HepG2 (cell line): Measurements from ENCODE around the gene CAND1.

Source experiments
- EED ChIP-seq: sonication (generic); formaldehyde crosslinking; IDR thresholded peaks from 2 replicates; pipeline ENCODE4 v1.5.0; 2020; ENCODE audit warnings: mild to moderate bottlenecking, missing genetic modification reagents
- FLYWCH1 ChIP-seq: sonication (generic); formaldehyde crosslinking; IDR thresholded peaks from 2 replicates; pipeline ENCODE4 v1.8.1; 2023; ENCODE audit warnings: mild to moderate bottlenecking, missing genetic modification reagents
- GATAD2A ChIP-seq: IDR thresholded peaks from 2 replicates; pipeline ENCODE4 v1.6.1; 2016
- POLR2AphosphoS5 ChIP-seq: IDR thresholded peaks from 2 replicates; pipeline ENCODE4 v1.6.1; 2012; ENCODE audit warnings: low read depth, low read length
- TBX2 ChIP-seq: sonication (generic); formaldehyde crosslinking; IDR thresholded peaks from 2 replicates; pipeline ENCODE4 v1.5.0; 2020; ENCODE audit warnings: missing genetic modification reagents, mild to moderate bottlenecking, borderline replicate concordance
- ZBTB7A ChIP-seq: sonication (generic); formaldehyde crosslinking; IDR thresholded peaks from 2 replicates; pipeline ENCODE4 v1.8.0; 2022; ENCODE audit warnings: mild to moderate bottlenecking, missing genetic modification reagents
- TF ChIP-seq, protein P1 (sequence below): sonication (generic); formaldehyde crosslinking; IDR thresholded peaks from 2 replicates; pipeline ENCODE4 v1.5.0; 2020; ENCODE audit warnings: mild to moderate bottlenecking, missing genetic modification reagents, moderate library complexity

DNA sequence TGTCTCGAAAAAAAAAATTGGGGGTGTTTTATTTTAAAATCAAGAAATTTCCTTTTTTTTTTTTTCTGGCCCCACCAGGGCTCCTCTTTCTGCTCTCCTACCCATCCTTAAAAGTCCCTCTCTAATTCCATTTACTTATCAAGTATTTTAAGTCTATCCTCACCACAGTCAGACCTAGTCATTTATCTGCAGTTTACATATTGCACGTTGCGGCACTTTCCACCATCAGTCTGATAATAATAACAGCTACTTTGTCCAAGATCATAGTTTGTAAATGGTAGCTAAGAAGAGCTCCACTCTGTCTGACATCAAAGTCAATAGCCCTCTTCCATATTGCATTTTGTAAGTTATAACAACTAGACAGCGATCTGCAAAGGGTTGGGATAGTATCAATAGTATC lies 23.6 kb upstream of the CAND1 start:
- TF ChIP-seq ZBTB7A (CRISPR knock-in tag) (no peak), EED (CRISPR knock-in tag) (no peak), TBX2 (no peak), FLYWCH1 (CRISPR knock-in tag) (no peak), POLR2AphosphoS5 (no peak), GATAD2A (CRISPR knock-in tag) (no peak)
- TF ChIP-seq, protein P1, sequence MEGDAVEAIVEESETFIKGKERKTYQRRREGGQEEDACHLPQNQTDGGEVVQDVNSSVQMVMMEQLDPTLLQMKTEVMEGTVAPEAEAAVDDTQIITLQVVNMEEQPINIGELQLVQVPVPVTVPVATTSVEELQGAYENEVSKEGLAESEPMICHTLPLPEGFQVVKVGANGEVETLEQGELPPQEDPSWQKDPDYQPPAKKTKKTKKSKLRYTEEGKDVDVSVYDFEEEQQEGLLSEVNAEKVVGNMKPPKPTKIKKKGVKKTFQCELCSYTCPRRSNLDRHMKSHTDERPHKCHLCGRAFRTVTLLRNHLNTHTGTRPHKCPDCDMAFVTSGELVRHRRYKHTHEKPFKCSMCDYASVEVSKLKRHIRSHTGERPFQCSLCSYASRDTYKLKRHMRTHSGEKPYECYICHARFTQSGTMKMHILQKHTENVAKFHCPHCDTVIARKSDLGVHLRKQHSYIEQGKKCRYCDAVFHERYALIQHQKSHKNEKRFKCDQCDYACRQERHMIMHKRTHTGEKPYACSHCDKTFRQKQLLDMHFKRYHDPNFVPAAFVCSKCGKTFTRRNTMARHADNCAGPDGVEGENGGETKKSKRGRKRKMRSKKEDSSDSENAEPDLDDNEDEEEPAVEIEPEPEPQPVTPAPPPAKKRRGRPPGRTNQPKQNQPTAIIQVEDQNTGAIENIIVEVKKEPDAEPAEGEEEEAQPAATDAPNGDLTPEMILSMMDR (CRISPR knock-in tag): no peak
